Heart left ventricle (tissue), 16 donors: Measurements from ENCODE around the gene AGPAT3. TPM values are rescaled to one million over a fixed set of nuclear protein-coding genes. Genes with fewer than 3 reads are reported as not detected.

Experiments
- ATAC-seq, 4 donors: fragments of 200-7000 bp; cut with Tn5 transposase; one replicate each; pipeline ENCODE4 v1.9.1; 2020 to 2022; ENCODE audit warnings: moderate library complexity in 4 of 4, mild to moderate bottlenecking in 3 of 4, moderate number of reproducible peaks in 1 of 4
- DNase-seq, 5 donors: peaks; one replicate each; pipeline ENCODE4 v3.0.0-alpha.2; 2020
- H3K27ac ChIP-seq, 12 donors: fragments of 200-600 bp; sonication (generic) in 4 of 12; one replicate each; pipeline versions ENCODE4 v1.5.0 to v1.8.0; 2016 to 2022; ENCODE audit warnings: mild to moderate bottlenecking in 2 of 12
- H3K27me3 ChIP-seq, 9 donors: fragments of 200-600 bp; sonication (generic) in 2 of 9; one replicate each; pipeline versions ENCODE4 v1.5.1 to v1.8.0; 2016 to 2022; ENCODE audit warnings: mild to moderate bottlenecking in 3 of 9
- H3K36me3 ChIP-seq, 9 donors: fragments of 200-600 bp; sonication (generic) in 2 of 9; one replicate each; pipeline versions ENCODE4 v1.5.0 to v1.8.0; 2018 to 2022; ENCODE audit warnings: mild to moderate bottlenecking in 2 of 9
- H3K4me1 ChIP-seq, 12 donors: fragments of 200-600 bp; sonication (generic) in 4 of 12; one replicate each; pipeline versions ENCODE4 v1.5.0 to v1.8.0; 2016 to 2022; ENCODE audit warnings: mild to moderate bottlenecking in 3 of 12
- H3K4me3 ChIP-seq, 12 donors: fragments of 200-600 bp; sonication (generic) in 4 of 12; one replicate each; pipeline versions ENCODE4 v1.5.0 to v1.8.0; 2017 to 2022; ENCODE audit warnings: mild to moderate bottlenecking in 9 of 12, moderate library complexity in 4 of 12
- H3K9me3 ChIP-seq, 12 donors: fragments of 200-600 bp; sonication (generic) in 4 of 12; one replicate each; pipeline versions ENCODE4 v1.5.0 to v1.8.0; 2016 to 2022; ENCODE audit warnings: mild to moderate bottlenecking in 1 of 12
- POLR2A ChIP-seq, 2 donors: fragments of 450-650 bp; IDR thresholded peaks; one replicate each; pipeline ENCODE4 v1.6.1; 2017; ENCODE audit warnings: antibody characterized with exemption in 2 of 2, mild to moderate bottlenecking in 2 of 2, moderate library complexity in 2 of 2
- WGBS, 4 donors: extraction: QIAGEN DNeasy Blood & Tissue Kit in 2 of 4; methylation state at CpG; one replicate each; pipeline versions ENCODE4 v1.1.5 to v1.1.7; 2013 to 2018; 5-methylcytosine and 5-hydroxymethylcytosine counted together
- intact Hi-C, 10 donors: fragments of 100-400 bp; cut with DNase I; formaldehyde crosslinking; loops; one replicate each; pipeline versions ENCODE4 v1.11.1 to v1.14.2; 2022
- polyA plus RNA-seq, 2 donors: library from polyadenylated mRNA; stranded (reverse); fragments of 200-250 nt; gene quantifications; one replicate each; pipeline ENCODE4 v1.2.3, GENCODE V29; 2013
- total RNA-seq, 9 donors: library from RNA; depleted of rRNA in 2 of 9; stranded (reverse); fragments of >200 nt in 2 of 9; fragmentation: NEBNext Ultra II Directional in 3 of 9; extraction: Animal tissue kit (Norgen Biotek cat#: 25700) in 3 of 9; gene quantifications; one replicate each; pipeline versions ENCODE4 v1.1.0 to v1.2.4, GENCODE V29; 2016 to 2023
- TF ChIP-seq, protein P1 (sequence below), 12 donors: fragments of 200-600 bp; sonication (generic) in 4 of 12; IDR thresholded peaks; one replicate each; pipeline versions ENCODE4 v1.5.0 to v1.8.0; 2018 to 2022; ENCODE audit warnings: antibody characterized with exemption in 12 of 12, mild to moderate bottlenecking in 5 of 12
- donor health status: ischemic (EF 13 %, LVEDD 7.1; RV severe dilation, severe dysfunction).
- donor health status: healthy with polysubstance abuse.
- donor health status: DM: no; HTN: yes; CAD: no.
- donor health status: DM: no; HTN: no; CAD: no.
- donor health status: ischemic (EF 25% LVEDD 6.9; RV normal size, moderate dysfunction).
- donor health status: ischemic (EF 25% LVEDD 5.7; RV mildly dilated, moderate dysfunction).
- donor health status: healthy.
- donor health status: DM: yes; HTN: yes; CAD: no.
- donor health status: ischemic (EF 35%, LVEDD 5.7; RV mildly dilated, moderate dysfunction).
- donor health status: nonischemic (EF 11% LVEDD 7.7; RV severe dilation, severe dysfunction).
- donor health status: DM: yes; HTN: yes; CAD: no.
- donor health status: PGD.
- donor health status: ischemic (EF 29% LVEDD 5.4; RV normal size, mild dysfunction).
- donor health status: nonischemic (EF 23%, LVEDD 6.1; RV moderate dilation, normal function).

AGPAT3 gene
- total and polyA plus RNA-seq, 11 donors: 26.6 to 86.0 (median 64.5) TPM

GRCh38 chr21:43849532-43850299, 15.3 kb upstream of the AGPAT3 start:
- Histone ChIP-seq H3K36me3 (no peaks in the 10 kb centered on the region), H3K27me3 (no peaks in the 10 kb centered on the region), H3K4me3 (no peak overlapping the region), H3K4me1 (peaks cover 0 to 5% (median 0%) of the 10 kb centered on the region in 12 donors), H3K27ac (no peak overlapping the region), H3K9me3 (no peaks in the 10 kb centered on the region)
- 60 to 73% (median 64%) methylated on average over 13 of the region's 13 CpGs for WGBS, 4 donors
- ATAC-seq (peak in 2 of 4 donors; percentile 32 to 45), DNase-seq (peak in 1 of 5 donors; percentile 25)
- TF ChIP-seq POLR2A (IDR thresholded peaks at IDR 0.05): no peak
- TF ChIP-seq, protein P1, sequence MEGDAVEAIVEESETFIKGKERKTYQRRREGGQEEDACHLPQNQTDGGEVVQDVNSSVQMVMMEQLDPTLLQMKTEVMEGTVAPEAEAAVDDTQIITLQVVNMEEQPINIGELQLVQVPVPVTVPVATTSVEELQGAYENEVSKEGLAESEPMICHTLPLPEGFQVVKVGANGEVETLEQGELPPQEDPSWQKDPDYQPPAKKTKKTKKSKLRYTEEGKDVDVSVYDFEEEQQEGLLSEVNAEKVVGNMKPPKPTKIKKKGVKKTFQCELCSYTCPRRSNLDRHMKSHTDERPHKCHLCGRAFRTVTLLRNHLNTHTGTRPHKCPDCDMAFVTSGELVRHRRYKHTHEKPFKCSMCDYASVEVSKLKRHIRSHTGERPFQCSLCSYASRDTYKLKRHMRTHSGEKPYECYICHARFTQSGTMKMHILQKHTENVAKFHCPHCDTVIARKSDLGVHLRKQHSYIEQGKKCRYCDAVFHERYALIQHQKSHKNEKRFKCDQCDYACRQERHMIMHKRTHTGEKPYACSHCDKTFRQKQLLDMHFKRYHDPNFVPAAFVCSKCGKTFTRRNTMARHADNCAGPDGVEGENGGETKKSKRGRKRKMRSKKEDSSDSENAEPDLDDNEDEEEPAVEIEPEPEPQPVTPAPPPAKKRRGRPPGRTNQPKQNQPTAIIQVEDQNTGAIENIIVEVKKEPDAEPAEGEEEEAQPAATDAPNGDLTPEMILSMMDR (IDR thresholded peaks at IDR 0.05): no peak
- intact Hi-C loops: loop anchor here in 1 of 10 donors (10.0 kb wide), 1 partner anchor 105 kb away; no protein-coding TSS in a partner anchor

DNA sequence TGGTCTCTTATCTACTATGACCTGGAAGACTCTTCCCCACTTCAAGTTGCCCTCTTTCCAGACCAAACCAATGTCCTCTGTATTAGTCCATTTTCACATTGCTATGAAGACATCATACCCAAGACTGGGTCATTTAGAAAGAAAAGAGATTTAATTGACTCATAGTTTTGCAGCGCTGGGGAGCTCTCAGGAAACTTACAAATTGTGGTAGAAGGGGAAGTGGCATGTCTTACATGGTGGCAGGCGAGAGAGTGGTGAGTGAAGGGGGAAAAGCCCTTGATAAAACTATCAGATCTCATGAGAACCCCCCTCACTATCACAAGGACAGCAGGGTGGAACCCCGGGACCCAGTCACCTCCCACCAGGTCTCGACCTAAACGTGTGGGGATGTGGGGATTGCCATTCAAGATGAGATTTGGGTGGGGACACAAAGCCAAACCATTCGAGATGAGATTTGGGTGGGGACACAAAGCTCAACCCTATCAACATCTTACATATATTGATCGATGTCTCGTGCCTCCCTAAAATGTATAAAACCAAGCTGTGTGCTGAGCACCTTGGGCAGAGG, 14.2 kb upstream of the AGPAT3 start:
- Histone ChIP-seq H3K9me3 (no peaks in the 10 kb centered on the region), H3K4me1 (peaks cover 0 to 5% (median 0%) of the 10 kb centered on the region in 12 donors), H3K4me3 (no peak overlapping the region), H3K27me3 (no peaks in the 10 kb centered on the region), H3K27ac (no peak overlapping the region), H3K36me3 (no peaks in the 10 kb centered on the region)
- 81 to 93% (median 84%) methylated on average over 8 of the region's 8 CpGs for WGBS, 4 donors
- no peak for ATAC-seq
- DNase-seq: peak in 1 of 5 donors; percentile 10
- intact Hi-C loops: loop anchor here in 1 of 10 donors (10.0 kb wide), 1 partner anchor 104 kb away; no protein-coding TSS in a partner anchor
- no peak for TF ChIP-seq POLR2A (IDR thresholded peaks at IDR 0.05)
- TF ChIP-seq, protein P1 (IDR thresholded peaks at IDR 0.05): no peak

DNA sequence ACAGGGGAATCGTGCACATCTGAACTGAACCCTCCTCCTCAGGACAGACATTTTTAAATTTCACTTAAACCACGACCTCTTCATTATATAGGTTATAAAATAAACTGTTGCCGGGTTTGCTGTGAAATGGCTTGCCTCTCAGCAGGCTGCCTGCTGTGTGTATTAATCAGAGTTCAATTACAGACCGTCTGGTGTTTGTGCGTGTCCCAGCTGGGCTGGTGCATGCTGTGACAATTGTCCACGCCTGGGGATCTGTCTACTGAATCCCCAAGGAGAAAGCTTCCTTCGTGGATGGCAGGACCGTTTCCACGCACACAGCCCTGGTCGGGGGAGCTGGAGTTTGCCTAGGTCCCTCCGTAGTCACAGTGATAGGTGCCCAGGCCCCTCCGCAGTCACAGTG, 13.4 kb upstream of the AGPAT3 start:
- Histone ChIP-seq H3K27ac (no peak overlapping the region), H3K4me3 (no peak overlapping the region), H3K9me3 (no peaks in the 10 kb centered on the region), H3K36me3 (no peaks in the 10 kb centered on the region), H3K4me1 (peaks cover 0 to 5% (median 0%) of the 10 kb centered on the region in 12 donors), H3K27me3 (no peaks in the 10 kb centered on the region)
- ATAC-seq: no peak
- WGBS, 4 donors: 77 to 87% (median 80%) methylated on average over 7 to 12 of the region's 12 CpGs
- TF ChIP-seq, protein P1 (IDR thresholded peaks at IDR 0.05): no peak
- no peak for TF ChIP-seq POLR2A (IDR thresholded peaks at IDR 0.05)
- intact Hi-C loops: loop anchor here in 1 of 10 donors (10.0 kb wide), 1 partner anchor 103 kb away; no protein-coding TSS in a partner anchor
- no peak for DNase-seq
